Medulla oblongata (tissue), 1 donor: ENCODE results near the gene MAN1C1.

Experiments used
- DNase-seq: peaks from one replicate; pipeline ENCODE4 v3.0.0-alpha.2; 2015; ENCODE audit errors: extremely low spot score

Gene MAN1C1

GRCh38 chr1:25614501-25615171 lies 2.0 kb upstream of the MAN1C1 start:
- no peak for DNase-seq

GRCh38 chr1:25615172-25615541 lies 1.4 kb upstream of the MAN1C1 start:
- no peak for DNase-seq

- no peak for DNase-seq
Observed at GRCh38 chr1:25615563-25616094, 962 bp upstream of the MAN1C1 start.

- DNase-seq = no peak
Observed at GRCh38 chr1:25616987-25617624, 515 bp downstream of the MAN1C1 start.

GRCh38 chr1:25617625-25618432 lies 1.2 kb downstream of the MAN1C1 start:
- DNase-seq = peak; percentile 34

GRCh38 chr1:25618433-25618808 lies 1.8 kb downstream of the MAN1C1 start:
- DNase-seq = peak; percentile 38

GRCh38 chr1:25619101-25619890 lies 2.7 kb downstream of the MAN1C1 start:
- peak; percentile 81 for DNase-seq

- no peak for DNase-seq
Observed at GRCh38 chr1:25620211-25620610, 3.6 kb downstream of the MAN1C1 start.

- DNase-seq = no peak
Observed at GRCh38 chr1:25620701-25621350, 4.2 kb downstream of the MAN1C1 start.

GRCh38 chr1:25621876-25622275 lies 5.3 kb downstream of the MAN1C1 start:
- no peak for DNase-seq

- no peak for DNase-seq
Observed at GRCh38 chr1:25622531-25622930, 5.9 kb downstream of the MAN1C1 start.

- no peak for DNase-seq
Observed at GRCh38 chr1:25623007-25623406, 6.4 kb downstream of the MAN1C1 start.

- DNase-seq = no peak
Observed at GRCh38 chr1:25623731-25624130, 7.1 kb downstream of the MAN1C1 start.

GRCh38 chr1:25624156-25624555 lies 7.6 kb downstream of the MAN1C1 start:
- DNase-seq = no peak

- DNase-seq = no peak
Observed at GRCh38 chr1:25624604-25625003, 8.0 kb downstream of the MAN1C1 start.

- no peak for DNase-seq
Observed at GRCh38 chr1:25626018-25626417, 9.4 kb downstream of the MAN1C1 start.

GRCh38 chr1:25628741-25629421 lies 12.3 kb downstream of the MAN1C1 start:
- no peak for DNase-seq

GRCh38 chr1:25629836-25630235 lies 13.2 kb downstream of the MAN1C1 start:
- DNase-seq = no peak

- DNase-seq = no peak
Observed at GRCh38 chr1:25631750-25632485, 15.3 kb downstream of the MAN1C1 start.

- no peak for DNase-seq
Observed at GRCh38 chr1:25634066-25634465, 17.5 kb downstream of the MAN1C1 start.
